Body of pancreas (tissue), 4 donors: ENCODE results near the gene NOXRED1. TPM values are rescaled to one million over a fixed set of nuclear protein-coding genes. Genes with fewer than 3 reads are reported as not detected.

Source experiments
- ATAC-seq: fragments of 150-250 bp; one replicate; pipeline ENCODE4 v1.9.1; 2016
- DNase-seq, 4 donors: peaks; one replicate each; pipeline ENCODE4 v3.0.0-alpha.2; 2019
- H3K27ac ChIP-seq, 4 donors: fragments of 200-600 bp; sonication (generic); 1 replicate in 3 of 4; 2 replicates in 1 of 4; pipeline versions ENCODE4 v1.5.1 to v1.6.1; 2016 to 2019; ENCODE audit warnings: mild to moderate bottlenecking in 1 of 4, mixed read lengths in 1 of 4, moderate library complexity in 1 of 4
- H3K27me3 ChIP-seq, 2 donors: fragments of 200-600 bp; sonication (generic); one replicate each; pipeline ENCODE4 v1.6.0; 2016; ENCODE audit warnings: mild to moderate bottlenecking in 1 of 2
- H3K36me3 ChIP-seq, 2 donors: fragments of 200-600 bp; sonication (generic); replicated peaks in 1 of 2; 2 replicates each; pipeline ENCODE4 v1.5.1; 2016; ENCODE audit warnings: low read depth in 2 of 2; ENCODE audit not compliant: insufficient read depth in 1 of 2
- H3K4me1 ChIP-seq: fragments of 200-600 bp; sonication (generic); one replicate; pipeline ENCODE4 v1.6.0; 2016
- H3K4me3 ChIP-seq, 2 donors: fragments of 200-600 bp; sonication (generic); 1 replicate in 1 of 2; 2 replicates in 1 of 2; pipeline ENCODE4 v1.5.1; 2016 to 2019
- H3K9me3 ChIP-seq, 3 donors: fragments of 200-600 bp; sonication (generic); 1 replicate in 2 of 3; 2 replicates in 1 of 3; pipeline ENCODE4 v1.5.1; 2016
- CTCF ChIP-seq, 7 experiments: fragments of 450-650 bp in 4 of 7; fragments of 200-600 bp in 3 of 7; sonication (generic) in 3 of 7; IDR thresholded peaks; one replicate each; pipeline ENCODE4 v1.5.1; 2016 to 2019; ENCODE audit warnings: antibody characterized with exemption in 7 of 7
- POLR2A ChIP-seq, 3 donors: fragments of 450-650 bp; IDR thresholded peaks; one replicate each; pipeline ENCODE4 v1.6.1; 2016; ENCODE audit warnings: antibody characterized with exemption in 3 of 3, mild to moderate bottlenecking in 2 of 3
- WGBS, 2 donors: methylation state at CpG; one replicate each; pipeline ENCODE4 v1.1.5; 2017; 5-methylcytosine and 5-hydroxymethylcytosine counted together
- intact Hi-C: fragments of 100-400 bp; cut with DNase I; formaldehyde crosslinking; loops from one replicate; pipeline ENCODE4 v1.15.1; 2023
- total RNA-seq, 2 donors: library from RNA; depleted of rRNA; stranded (reverse); fragments of >200 nt; gene quantifications; one replicate each; pipeline ENCODE4 v1.1.0, GENCODE V29; 2016

NOXRED1 gene, protein sequence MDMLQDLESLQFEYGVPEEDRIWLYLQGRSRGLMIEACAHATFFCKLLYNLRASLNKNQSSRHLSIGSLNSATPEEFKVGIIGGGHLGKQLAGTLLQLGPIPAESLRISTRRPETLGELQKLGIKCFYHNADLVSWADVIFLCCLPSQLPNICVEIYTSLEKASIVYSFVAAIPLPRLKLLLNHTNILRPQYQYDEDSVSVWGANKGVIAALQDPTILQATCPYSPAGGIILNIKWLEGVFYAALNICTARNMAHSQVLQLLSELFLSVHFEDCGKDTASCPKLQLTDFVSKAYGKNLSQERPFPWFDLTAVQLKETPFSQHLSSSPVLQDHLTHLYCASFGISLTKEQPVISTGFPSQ
- 1 to 10 TPM in 1 of 2 donors, under 1 TPM in 1; 0.52 to 5.3 TPM for total RNA-seq

- peaks cover 0 to 4% (median 0%) of the 10 kb centered on the region in 3 donors for H3K9me3 ChIP-seq
- peaks cover 0 to 34% of the 10 kb centered on the region in 2 donors for H3K36me3 ChIP-seq
- H3K27me3 ChIP-seq = no peaks in the 10 kb centered on the region
- TF ChIP-seq POLR2A (IDR thresholded peaks at IDR 0.05) = no peak
- no peak for TF ChIP-seq CTCF (IDR thresholded peaks at IDR 0.05)
- 95 to 100% methylated on average over 1 of the region's 1 CpG for WGBS, 2 donors
- intact Hi-C loops = no loop called here
- ATAC-seq (no peak), DNase-seq (no peak)
- H3K27ac ChIP-seq = no peak within 1 kb of the TSS
- H3K4me3 ChIP-seq = no peak within 1 kb of the TSS
- H3K4me1 ChIP-seq = no peaks in the 10 kb centered on the region
These were observed at the start of gene NOXRED1 for GRCh38 chr14:77423423-77423822. Gene NOXRED1 (minus strand): TSS chr14:77423523. CDS start chr14:77422889, 634 bp downstream.

- H3K27ac ChIP-seq = no peak overlapping the region
- intact Hi-C loops = no loop called here
- DNase-seq (no peak), ATAC-seq (no peak)
- H3K36me3 ChIP-seq = peaks cover 8 to 21% of the 10 kb centered on the region in 2 donors
- H3K4me3 ChIP-seq = no peak overlapping the region
- no peaks in the 10 kb centered on the region for H3K4me1 ChIP-seq
- 84 to 90% methylated on average over 5 of the region's 5 CpGs for WGBS, 2 donors
- TF ChIP-seq POLR2A (IDR thresholded peaks at IDR 0.05) (no peak), CTCF (IDR thresholded peaks at IDR 0.05) (no peak)
- H3K27me3 ChIP-seq = no peaks in the 10 kb centered on the region
- no peaks in the 10 kb centered on the region for H3K9me3 ChIP-seq
These were observed 47.0 kb upstream of the NOXRED1 start for GRCh38 chr14:77470224-77470870.

- no peak for TF ChIP-seq POLR2A (IDR thresholded peaks at IDR 0.05)
- TF ChIP-seq CTCF (IDR thresholded peaks at IDR 0.05) = no peak
- no peaks in the 10 kb centered on the region for H3K4me1 ChIP-seq
- H3K4me3 ChIP-seq = no peak overlapping the region
- H3K36me3 ChIP-seq = peaks cover 8 to 23% of the 10 kb centered on the region in 2 donors
- no peak for DNase-seq
- no peak overlapping the region for H3K27ac ChIP-seq
- no peaks in the 10 kb centered on the region for H3K27me3 ChIP-seq
- no peaks in the 10 kb centered on the region for H3K9me3 ChIP-seq
- 67 to 89% methylated on average over 1 of the region's 1 CpG for WGBS, 2 donors
- no peak for ATAC-seq
- intact Hi-C loops = no loop called here
These were observed 46.2 kb upstream of the NOXRED1 start for GRCh38 chr14:77469539-77469938.

GRCh38 chr14:77469067-77469505 is 45.8 kb upstream of the NOXRED1 start:
- Histone ChIP-seq H3K4me3 (no peak overlapping the region), H3K27me3 (no peaks in the 10 kb centered on the region), H3K36me3 (peaks cover 8 to 25% of the 10 kb centered on the region in 2 donors), H3K27ac (no peak overlapping the region), H3K9me3 (no peaks in the 10 kb centered on the region), H3K4me1 (no peaks in the 10 kb centered on the region)
- no peak for TF ChIP-seq POLR2A (IDR thresholded peaks at IDR 0.05)
- DNase-seq = no peak
- WGBS, 2 donors = 84 to 99% methylated on average over 5 to 14 of the region's 14 CpGs
- intact Hi-C loops = no loop called here
- ATAC-seq = no peak

GRCh38 chr14:77467801-77468200 is 44.5 kb upstream of the NOXRED1 start:
- Histone ChIP-seq H3K4me3 (no peak overlapping the region), H3K27me3 (no peaks in the 10 kb centered on the region), H3K9me3 (no peaks in the 10 kb centered on the region), H3K4me1 (no peaks in the 10 kb centered on the region), H3K36me3 (peaks cover 8 to 33% of the 10 kb centered on the region in 2 donors), H3K27ac (no peak overlapping the region)
- intact Hi-C loops = no loop called here
- TF ChIP-seq CTCF (IDR thresholded peaks at IDR 0.05) (no peak), POLR2A (IDR thresholded peaks at IDR 0.05) (no peak)
- WGBS, 2 donors = 86 to 89% methylated on average over 5 of the region's 5 CpGs
- ATAC-seq = no peak
- DNase-seq = no peak
